CD4-positive, alpha-beta memory T cell (primary cell): ENCODE results near the gene KRTAP5-4. TPM values are rescaled to one million over a fixed set of nuclear protein-coding genes. Genes with fewer than 3 reads are reported as not detected.

Source experiments
- CTCF ChIA-PET: fragments of 350-600 bp; sonication (Branson Sonifier 250); formaldehyde crosslinking; loops from one replicate; lab custom pipeline; 2021; ENCODE audit warnings: inconsistent platforms; ENCODE audit not compliant: partially characterized antibody; lab: Charles Lee
- POLR2A ChIA-PET: fragments of 350-600 bp; sonication (Branson Sonifier 250); formaldehyde crosslinking; loops from one replicate; lab custom pipeline; 2021; ENCODE audit not compliant: partially characterized antibody; lab: Charles Lee
- DNase-seq, 5 donors: peaks; one replicate each; pipeline versions ENCODE4 v3.0.0 to v3.0.0-alpha.2; 2020 to 2022; ENCODE audit warnings: mixed read lengths in 1 of 5
- H3K27ac ChIP-seq: one replicate; pipeline ENCODE4 v1.7.0; 2013; ENCODE audit warnings: low read depth, low read length
- H3K27me3 ChIP-seq: 2 replicates; pipeline ENCODE4 v1.7.0; 2013; ENCODE audit warnings: mild to moderate bottlenecking, low read length, moderate library complexity; ENCODE audit not compliant: insufficient read depth
- H3K36me3 ChIP-seq: 2 replicates; pipeline ENCODE4 v1.7.0; 2013; ENCODE audit warnings: mild to moderate bottlenecking, low read length, moderate library complexity; ENCODE audit not compliant: insufficient read depth
- H3K4me1 ChIP-seq: 2 replicates; pipeline ENCODE4 v1.7.0; 2013; ENCODE audit warnings: mild to moderate bottlenecking, low read length, moderate library complexity; ENCODE audit not compliant: insufficient read depth
- H3K4me3 ChIP-seq, 2 donors: one replicate each; pipeline ENCODE4 v1.7.0; 2013; ENCODE audit warnings: low read length in 2 of 2, mild to moderate bottlenecking in 1 of 2
- H3K9me3 ChIP-seq, 2 donors: one replicate each; pipeline ENCODE4 v1.7.0; 2013; ENCODE audit warnings: low read length in 2 of 2, control low read depth in 1 of 2; ENCODE audit not compliant: control insufficient read depth in 1 of 2
- H3K27ac Mint-ChIP-seq, 7 donors: one replicate each; pipeline ENCODE4 v1.8.0; 2020 to 2021; ENCODE audit warnings: mixed read lengths in 7 of 7, mild to moderate bottlenecking in 6 of 7, inconsistent platforms in 3 of 7, moderate library complexity in 3 of 7
- H3K27me3 Mint-ChIP-seq, 2 donors: one replicate each; pipeline ENCODE4 v1.8.0; 2020 to 2021; ENCODE audit warnings: mixed read lengths in 2 of 2
- H3K36me3 Mint-ChIP-seq, 2 donors: one replicate each; pipeline ENCODE4 v1.8.0; 2020 to 2021; ENCODE audit warnings: mixed read lengths in 2 of 2, inconsistent platforms in 1 of 2, mild to moderate bottlenecking in 1 of 2
- H3K4me1 Mint-ChIP-seq, 4 donors: one replicate each; pipeline ENCODE4 v1.8.0; 2020 to 2021; ENCODE audit warnings: mixed read lengths in 4 of 4, mild to moderate bottlenecking in 1 of 4
- H3K4me3 Mint-ChIP-seq, 8 donors: one replicate each; pipeline ENCODE4 v1.8.0; 2020 to 2021; ENCODE audit warnings: mixed read lengths in 8 of 8, mild to moderate bottlenecking in 7 of 8, moderate library complexity in 6 of 8, inconsistent platforms in 3 of 8
- H3K9me3 Mint-ChIP-seq, 8 donors: one replicate each; pipeline ENCODE4 v1.8.0; 2020 to 2021; ENCODE audit warnings: mixed read lengths in 8 of 8, mild to moderate bottlenecking in 5 of 8, inconsistent platforms in 3 of 8, moderate library complexity in 1 of 8
- intact Hi-C: fragments of 100-400 bp; cut with micrococcal nuclease; formaldehyde crosslinking; loops from one replicate; pipeline ENCODE4 v1.15.1; 2023
- polyA plus RNA-seq, 2 donors: library from polyadenylated mRNA; unstranded; fragments of 300-500 nt; fragmentation: Illumina TruSeq; gene quantifications; one replicate each; pipeline ENCODE4 v1.2.3, GENCODE V29; 2021
- total RNA-seq, 2 experiments: library from RNA; stranded (reverse); gene quantifications; one replicate each; pipeline ENCODE4 v1.2.3, GENCODE V29; 2021

KRTAP5-4 gene
- total and polyA plus RNA-seq, 4 experiments from 2014 or later, result not detected

DNA sequence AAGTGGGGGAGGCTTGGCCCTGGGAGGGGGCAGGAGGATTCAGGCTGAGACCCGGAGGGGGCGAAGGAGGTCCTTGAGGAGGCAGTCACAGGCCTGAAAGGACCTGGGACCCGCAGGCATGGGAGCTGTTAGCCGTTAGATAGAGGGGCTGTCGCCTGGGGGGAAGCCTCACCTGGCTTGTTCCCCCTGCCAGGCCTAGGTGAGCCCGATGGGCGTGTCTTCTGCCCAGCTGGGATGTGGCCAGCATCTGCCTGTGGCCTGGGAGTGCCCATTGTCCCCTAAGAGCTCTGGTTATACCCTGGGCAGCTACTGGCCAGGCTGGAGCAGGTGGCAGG is 48.1 kb downstream of the KRTAP5-4 start:
- H3K27ac Mint-ChIP-seq, result peak overlapping the region; percentile 91 to 97 (median 95)
- H3K27ac ChIP-seq, result peak overlapping the region; percentile 92
- H3K4me1 ChIP-seq, result peaks cover 30% of the 10 kb centered on the region
- no peaks in the 10 kb centered on the region for H3K27me3 ChIP-seq
- H3K9me3 Mint-ChIP-seq, result peaks cover 0 to 11% (median 3%) of the 10 kb centered on the region in 8 donors
- peaks cover 0 to 7% of the 10 kb centered on the region in 2 donors for H3K36me3 Mint-ChIP-seq
- ChIA-PET CTCF (interaction anchor here (0.8 to 5.4 kb wide), 16 partner anchors 8 to 371 kb away, joined by 3 to 54 read pairs (median 7); partner anchors contain the start of gene KRTAP5-1), POLR2A (interaction anchor here (0.6 to 5.7 kb wide), 13 partner anchors 9 to 369 kb away, joined by 3 to 72 read pairs (median 6); partner anchors contain the start of gene TOLLIP)
- H3K9me3 ChIP-seq, result no peaks in the 10 kb centered on the region
- DNase-seq, result peak in 1 of 5 donors; percentile 56
- peak overlapping the region; percentile 42 to 58 for H3K4me3 ChIP-seq
- peak overlapping the region; percentile 78 to 95 (median 86) for H3K4me3 Mint-ChIP-seq
- intact Hi-C loops, result loop anchor here (1.0 to 5.0 kb wide), 7 partner anchors 15 to 310 kb away; partner anchors contain the start of gene TOLLIP
- no peaks in the 10 kb centered on the region for H3K27me3 Mint-ChIP-seq
- H3K4me1 Mint-ChIP-seq, result peaks cover 7 to 26% (median 10%) of the 10 kb centered on the region in 4 donors
- H3K36me3 ChIP-seq, result no peaks in the 10 kb centered on the region

DNA sequence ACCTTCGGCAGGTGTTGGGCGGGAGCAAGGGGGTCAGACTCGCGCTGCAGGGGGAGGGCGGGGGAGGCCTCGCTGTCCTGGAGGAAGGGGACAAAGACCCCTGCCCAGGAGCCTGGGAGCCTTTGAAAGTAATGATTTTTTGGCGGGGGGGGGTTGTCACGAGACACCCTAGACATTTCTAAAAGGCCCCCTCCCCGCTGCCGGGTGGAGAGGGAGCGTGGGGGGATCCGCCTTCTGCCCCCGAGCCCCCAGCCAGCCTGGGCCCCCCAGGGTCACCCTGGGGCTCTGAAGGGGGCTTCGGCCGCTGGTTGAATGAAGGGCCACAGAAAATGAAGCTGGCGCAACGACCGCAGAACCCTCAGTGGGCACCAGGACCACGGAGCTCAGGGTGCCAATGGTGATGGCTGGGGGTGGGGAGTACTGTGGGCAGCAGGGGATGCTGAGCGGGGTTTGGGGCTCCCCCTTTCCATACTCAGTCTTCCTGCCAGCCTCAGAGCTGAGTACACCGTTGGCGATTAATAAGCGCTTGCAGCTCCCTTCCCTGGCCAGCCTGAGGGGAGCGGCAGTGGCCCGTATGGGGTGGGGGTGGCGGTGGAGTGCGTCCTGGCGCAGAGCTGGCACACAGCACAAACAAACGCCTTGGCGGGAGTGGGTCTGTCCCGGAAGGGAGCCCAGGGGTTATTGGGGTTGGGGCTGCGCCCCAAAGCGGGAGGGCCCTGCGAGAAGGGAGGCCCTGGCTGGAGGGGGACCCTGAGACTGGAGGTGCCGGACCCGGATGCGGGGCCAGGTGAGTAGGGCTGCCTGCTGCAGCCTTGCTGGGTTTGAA is 48.6 kb downstream of the KRTAP5-4 start:
- Histone ChIP-seq H3K27ac (peak overlapping the region; percentile 92), H3K4me1 (peaks cover 30% of the 10 kb centered on the region), H3K4me3 (peak overlapping the region; percentile 42 to 58), H3K9me3 (no peaks in the 10 kb centered on the region), H3K27me3 (no peaks in the 10 kb centered on the region), H3K36me3 (no peaks in the 10 kb centered on the region)
- H3K4me1 Mint-ChIP-seq, result peaks cover 7 to 32% (median 10%) of the 10 kb centered on the region in 4 donors
- intact Hi-C loops, result loop anchor here (5.0 kb wide), 1 partner anchor 191 kb away; no protein-coding TSS in a partner anchor
- H3K36me3 Mint-ChIP-seq, result peaks cover 0 to 3% of the 10 kb centered on the region in 2 donors
- peaks cover 0 to 6% (median 0%) of the 10 kb centered on the region in 8 donors for H3K9me3 Mint-ChIP-seq
- peak overlapping the region; percentile 78 to 95 (median 86) for H3K4me3 Mint-ChIP-seq
- H3K27me3 Mint-ChIP-seq, result no peaks in the 10 kb centered on the region
- peak overlapping the region; percentile 91 to 97 (median 95) for H3K27ac Mint-ChIP-seq
- ChIA-PET POLR2A (interaction anchor here (0.6 to 5.7 kb wide), 11 partner anchors 8 to 369 kb away, joined by 3 to 72 read pairs (median 5); partner anchors contain the start of genes LSP1 and TOLLIP), CTCF (interaction anchor here (0.8 to 3.6 kb wide), 12 partner anchors 8 to 371 kb away, joined by 3 to 54 read pairs (median 8); partner anchors contain the start of gene KRTAP5-1)
- DNase-seq, result peak; percentile 38 to 76 (median 51)

DNA sequence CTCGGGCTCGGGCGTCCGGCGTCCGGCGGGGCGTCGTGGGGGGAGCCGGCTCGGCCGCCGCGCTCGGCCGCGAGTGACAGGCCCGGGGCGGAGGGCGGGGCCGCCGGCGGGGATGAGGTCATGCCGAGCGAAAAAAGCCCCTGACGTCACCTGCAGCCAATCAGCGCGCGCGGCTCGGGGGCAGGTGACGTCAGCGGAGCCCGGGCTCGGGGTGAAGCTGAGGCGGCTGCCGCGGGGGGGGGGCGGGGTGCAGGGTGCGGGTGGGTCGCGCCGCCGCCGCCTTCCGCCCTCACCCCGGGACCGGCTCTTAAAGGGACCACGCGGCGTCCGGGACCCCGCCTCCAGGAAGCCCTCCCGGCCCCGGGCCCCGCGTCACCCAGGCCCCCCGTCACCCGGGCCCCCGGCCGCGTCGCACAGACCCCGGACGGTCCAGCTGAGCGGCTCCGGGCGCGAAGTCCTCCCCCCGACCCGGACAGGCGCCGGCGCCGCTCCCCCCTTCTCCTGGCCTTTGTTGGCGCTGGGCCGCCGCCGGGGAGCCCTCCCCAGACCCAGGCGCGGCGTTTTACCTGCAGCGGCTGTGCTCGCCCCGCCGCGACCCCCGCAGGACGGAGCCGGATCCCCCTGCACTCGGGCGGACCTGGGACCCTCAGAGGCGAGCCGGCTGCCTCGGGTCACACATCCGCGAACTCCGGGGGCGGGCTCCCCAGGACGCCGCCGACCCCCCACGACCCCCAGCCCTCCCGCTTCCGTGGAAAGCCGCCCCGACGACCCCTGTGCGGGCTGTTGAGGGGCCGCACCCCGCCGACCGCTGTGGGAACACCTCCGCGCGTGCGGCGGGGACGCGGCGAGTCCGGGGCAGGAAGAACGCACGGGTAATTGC is 49.5 kb downstream of the KRTAP5-4 start, which contains the start of gene DUSP8:
Gene DUSP8, minus strand, starts transcription at position 75 of the 880 bp plus-strand sequence. CDS start 6,445 bp downstream, outside the sequence.
- Histone ChIP-seq H3K27ac (peak within 1 kb of the TSS; percentile 92), H3K36me3 (no peaks in the 10 kb centered on the region), H3K27me3 (no peaks in the 10 kb centered on the region), H3K4me3 (peak within 1 kb of the TSS; percentile 42 to 58), H3K4me1 (peaks cover 30% of the 10 kb centered on the region), H3K9me3 (no peaks in the 10 kb centered on the region)
- POLR2A ChIA-PET, result interaction anchor here (0.7 to 5.7 kb wide), 7 partner anchors 17 to 310 kb away, joined by 3 to 72 read pairs (median 6); partner anchors contain the start of genes LSP1 and TOLLIP
- peak; percentile 94 to 96 (median 96) for DNase-seq
- intact Hi-C loops, result loop anchor here (5.0 kb wide), 1 partner anchor 190 kb away; no protein-coding TSS in a partner anchor
- Mint-ChIP-seq H3K27ac (peak within 1 kb of the TSS; percentile 86 to 97 (median 95)), H3K4me1 (peaks cover 7 to 33% (median 10%) of the 10 kb centered on the region in 4 donors), H3K9me3 (peaks cover 0 to 3% (median 0%) of the 10 kb centered on the region in 8 donors), H3K27me3 (no peaks in the 10 kb centered on the region), H3K4me3 (peak within 1 kb of the TSS; percentile 73 to 95 (median 86)), H3K36me3 (no peaks in the 10 kb centered on the region)
- CTCF ChIA-PET, result interaction anchor here (3.0 to 3.6 kb wide), 2 partner anchors 11 to 26 kb away, joined by 15 to 54 read pairs; partner anchors contain the start of gene KRTAP5-1

DNA sequence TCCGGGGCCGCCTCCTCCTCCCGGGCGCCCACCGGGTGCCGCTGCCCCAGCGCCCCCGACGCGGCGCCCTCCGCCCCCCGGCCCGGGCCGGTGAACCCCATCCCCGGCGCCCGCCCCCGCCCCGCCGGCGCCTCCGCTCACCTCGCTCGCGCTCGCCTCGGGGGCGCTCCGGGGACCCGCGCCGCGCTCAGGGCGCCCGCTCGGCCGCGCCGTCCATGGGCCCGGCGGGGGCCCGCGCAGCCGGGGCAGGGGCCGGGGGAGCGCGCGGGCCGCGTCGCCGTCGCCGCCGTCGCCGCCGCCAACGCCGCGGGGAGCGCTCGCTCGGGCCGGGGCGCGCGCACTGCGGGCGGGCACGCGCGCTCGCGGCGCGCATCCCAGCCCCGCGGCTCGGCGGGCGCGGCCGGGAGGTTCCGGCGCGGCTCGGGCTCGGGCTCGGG is 50.2 kb downstream of the KRTAP5-4 start:
- DNase-seq, result no peak
- H3K4me1 Mint-ChIP-seq, result peaks cover 7 to 36% (median 10%) of the 10 kb centered on the region in 4 donors
- H3K36me3 Mint-ChIP-seq, result no peaks in the 10 kb centered on the region
- Histone ChIP-seq H3K27me3 (no peaks in the 10 kb centered on the region), H3K4me3 (peak overlapping the region in 1 of 2 donors; percentile 44), H3K36me3 (no peaks in the 10 kb centered on the region), H3K9me3 (no peaks in the 10 kb centered on the region), H3K4me1 (peaks cover 30% of the 10 kb centered on the region), H3K27ac (peak overlapping the region; percentile 63)
- intact Hi-C loops, result loop anchor here (5.0 kb wide), 1 partner anchor 189 kb away; no protein-coding TSS in a partner anchor
- peaks cover 0 to 3% (median 0%) of the 10 kb centered on the region in 8 donors for H3K9me3 Mint-ChIP-seq
- H3K27ac Mint-ChIP-seq, result no peak overlapping the region
- ChIA-PET CTCF (interaction anchor here (0.6 kb wide), 1 partner anchor 130 kb away, joined by 3 read pairs; no protein-coding TSS in a partner anchor), POLR2A (interaction anchor here (0.7 to 5.7 kb wide), 5 partner anchors 18 to 309 kb away, joined by 3 to 72 read pairs (median 5); partner anchors contain the start of genes LSP1 and TOLLIP)
- no peaks in the 10 kb centered on the region for H3K27me3 Mint-ChIP-seq
- H3K4me3 Mint-ChIP-seq, result no peak overlapping the region

Other genes starting within 250 kb of the KRTAP5-4 start
- under 1 TPM; 0.35 to 0.47 TPM for gene BRSK2, start 232.2 kb downstream of the KRTAP5-4 start, total RNA-seq
- gene BRSK2, start 232.2 kb downstream of the KRTAP5-4 start, polyA plus RNA-seq, result under 1 TPM; 0.18 to 0.30 TPM
- 10 to 100 TPM; 73.1 to 74.1 TPM for gene MOB2, start 135.4 kb downstream of the KRTAP5-4 start, total RNA-seq
- gene MOB2, start 135.4 kb downstream of the KRTAP5-4 start, polyA plus RNA-seq, result 10 to 100 TPM; 48.8 to 67.0 TPM
- gene DUSP8, start 49.9 kb downstream of the KRTAP5-4 start, total RNA-seq, result 1 to 10 TPM; 5.8 TPM
- gene DUSP8, start 49.9 kb downstream of the KRTAP5-4 start, polyA plus RNA-seq, result 1 to 10 TPM in 1 of 2 donors, not detected in 1; 1.5 TPM
- gene KRTAP5-1, start 36.9 kb downstream of the KRTAP5-4 start, total RNA-seq, result not detected
- under 1 TPM in 1 of 2 donors, not detected in 1; 0.29 TPM for gene KRTAP5-1, start 36.9 kb downstream of the KRTAP5-4 start, polyA plus RNA-seq
- not detected for gene KRTAP5-2, start 23.8 kb downstream of the KRTAP5-4 start, total RNA-seq
- gene KRTAP5-2, start 23.8 kb downstream of the KRTAP5-4 start, polyA plus RNA-seq, result not detected
- gene KRTAP5-3, start 13.7 kb downstream of the KRTAP5-4 start, total RNA-seq, result not detected
- gene KRTAP5-3, start 13.7 kb downstream of the KRTAP5-4 start, polyA plus RNA-seq, result not detected
- gene KRTAP5-5, start 7.6 kb upstream of the KRTAP5-4 start, total RNA-seq, result not detected
- gene KRTAP5-5, start 7.6 kb upstream of the KRTAP5-4 start, polyA plus RNA-seq, result not detected
- not detected for gene KRTAP5-6, start 75.1 kb upstream of the KRTAP5-4 start, total RNA-seq
- gene KRTAP5-6, start 75.1 kb upstream of the KRTAP5-4 start, polyA plus RNA-seq, result not detected
- 1 to 10 TPM; 1.6 to 1.8 TPM for gene IFITM10, start 128.5 kb upstream of the KRTAP5-4 start, total RNA-seq
- gene IFITM10, start 128.5 kb upstream of the KRTAP5-4 start, polyA plus RNA-seq, result not detected
- 100 to 1,000 TPM; 206 to 214 TPM for gene CTSD, start 141.8 kb upstream of the KRTAP5-4 start, total RNA-seq
- 100 to 1,000 TPM; 122 to 137 TPM for gene CTSD, start 141.8 kb upstream of the KRTAP5-4 start, polyA plus RNA-seq
- not detected for gene SYT8, start 212.9 kb upstream of the KRTAP5-4 start, total RNA-seq
- not detected for gene SYT8, start 212.9 kb upstream of the KRTAP5-4 start, polyA plus RNA-seq
- not detected for gene TNNI2, start 216.8 kb upstream of the KRTAP5-4 start, total RNA-seq
- gene TNNI2, start 216.8 kb upstream of the KRTAP5-4 start, polyA plus RNA-seq, result not detected
- 100 to 1,000 TPM; 324 to 327 TPM for gene LSP1, start 230.9 kb upstream of the KRTAP5-4 start, total RNA-seq
- 100 to 1,000 TPM; 253 to 435 TPM for gene LSP1, start 230.9 kb upstream of the KRTAP5-4 start, polyA plus RNA-seq